Spleen (tissue), 11 donors: ENCODE data around the gene SLC28A1. TPM values are rescaled to one million over a fixed set of nuclear protein-coding genes. Genes with fewer than 3 reads are reported as not detected.

Experiments
- DNase-seq: peaks from one replicate; pipeline ENCODE4 v3.0.0-alpha.2; 2020
- H3K27ac ChIP-seq, 8 donors: fragments of 200-600 bp; sonication (generic) in 7 of 8; 1 replicate in 4 of 8; 2 replicates in 4 of 8; pipeline versions ENCODE4 v1.5.0 to v1.8.0; 2016 to 2021; ENCODE audit warnings: inconsistent platforms in 4 of 8, mild to moderate bottlenecking in 4 of 8, moderate library complexity in 1 of 8
- H3K27me3 ChIP-seq, 7 donors: fragments of 200-600 bp; sonication (generic) in 6 of 7; replicated peaks in 1 of 7; 1 replicate in 4 of 7; 2 replicates in 3 of 7; pipeline versions ENCODE4 v1.5.0 to v1.8.0; 2016 to 2021; ENCODE audit warnings: inconsistent platforms in 3 of 7, mild to moderate bottlenecking in 1 of 7
- H3K36me3 ChIP-seq, 6 donors: fragments of 200-600 bp; sonication (generic) in 5 of 6; 1 replicate in 4 of 6; 2 replicates in 2 of 6; pipeline versions ENCODE4 v1.5.0 to v1.8.0; 2016 to 2021; ENCODE audit warnings: inconsistent platforms in 2 of 6
- H3K4me1 ChIP-seq, 6 donors: fragments of 200-600 bp; sonication (generic) in 5 of 6; 1 replicate in 3 of 6; 2 replicates in 3 of 6; pipeline versions ENCODE4 v1.5.0 to v1.8.0; 2016 to 2021; ENCODE audit warnings: inconsistent platforms in 3 of 6
- H3K4me3 ChIP-seq, 8 donors: fragments of 200-600 bp; sonication (generic) in 7 of 8; 1 replicate in 4 of 8; 2 replicates in 4 of 8; pipeline versions ENCODE4 v1.5.0 to v1.8.0; 2016 to 2021; ENCODE audit warnings: inconsistent platforms in 4 of 8, mild to moderate bottlenecking in 4 of 8, moderate library complexity in 2 of 8
- H3K9me3 ChIP-seq, 8 donors: fragments of 200-600 bp; sonication (generic) in 7 of 8; 1 replicate in 4 of 8; 2 replicates in 4 of 8; pipeline versions ENCODE4 v1.5.0 to v1.8.0; 2016 to 2021; ENCODE audit warnings: inconsistent platforms in 4 of 8
- POLR2A ChIP-seq, 3 donors: fragments of 450-650 bp; IDR thresholded peaks; one replicate each; pipeline ENCODE4 v1.5.1; 2017; ENCODE audit warnings: antibody characterized with exemption in 3 of 3, mild to moderate bottlenecking in 1 of 3
- POLR2AphosphoS5 ChIP-seq, 3 donors: sonication (generic); formaldehyde crosslinking; IDR thresholded peaks; one replicate each; pipeline ENCODE4 v1.5.1; 2017; ENCODE audit warnings: antibody characterized with exemption in 3 of 3
- WGBS, 5 donors: extraction: QIAGEN DNeasy Blood & Tissue Kit in 3 of 5; methylation state at CpG; one replicate each; pipeline versions ENCODE4 v1.1.5 to v1.1.7; 2013 to 2018; 5-methylcytosine and 5-hydroxymethylcytosine counted together
- intact Hi-C: fragments of 100-400 bp; cut with DNase I; formaldehyde crosslinking; loops from one replicate; pipeline ENCODE4 v1.15.0; 2023; ENCODE audit warnings: low total_unique reads
- polyA plus RNA-seq, 3 donors: library from polyadenylated mRNA; stranded (reverse); fragments of 200-250 nt; gene quantifications; one replicate each; pipeline ENCODE4 v1.2.1, GENCODE V29; 2013
- total RNA-seq, 7 donors: library from RNA; depleted of rRNA in 3 of 7; stranded (reverse); fragments of >200 nt in 3 of 7; fragmentation: NEBNext Ultra II Directional in 4 of 7; extraction: Animal tissue kit (Norgen Biotek cat#: 25700) in 4 of 7; gene quantifications; one replicate each; pipeline versions ENCODE4 v1.1.0 to v1.2.1, GENCODE V29; 2016 to 2021
- TF ChIP-seq, protein P1 (sequence below), 11 experiments: fragments of 200-600 bp in 7 of 11; fragments of 450-650 bp in 4 of 11; sonication (generic) in 4 of 11; IDR thresholded peaks in 8 of 11; conservative IDR thresholded peaks in 3 of 11; 1 replicate in 7 of 11; 2 replicates in 4 of 11; pipeline versions ENCODE4 v1.4.0 to v1.8.0; 2016 to 2021; ENCODE audit warnings: antibody characterized with exemption in 11 of 11, inconsistent platforms in 4 of 11, mild to moderate bottlenecking in 1 of 11
- donor health status: healthy with polysubstance abuse.
- donor health status: DM: no; HTN: no; CAD: no; lungs with moderate emphysema.
- donor health status: DM: no; HTN: no; CAD: no.
- donor health status: Bipolar disorder and iron deficiency.
- donor health status: healthy.
- donor health status: DM: no; HTN: no; CAD: no.
- donor health status: DM: yes; HTN: yes; CAD: no.

SLC28A1 gene
- total and polyA plus RNA-seq, 10 donors = 0.10 to 0.29 (median 0.16) TPM; not detected in 7

DNA sequence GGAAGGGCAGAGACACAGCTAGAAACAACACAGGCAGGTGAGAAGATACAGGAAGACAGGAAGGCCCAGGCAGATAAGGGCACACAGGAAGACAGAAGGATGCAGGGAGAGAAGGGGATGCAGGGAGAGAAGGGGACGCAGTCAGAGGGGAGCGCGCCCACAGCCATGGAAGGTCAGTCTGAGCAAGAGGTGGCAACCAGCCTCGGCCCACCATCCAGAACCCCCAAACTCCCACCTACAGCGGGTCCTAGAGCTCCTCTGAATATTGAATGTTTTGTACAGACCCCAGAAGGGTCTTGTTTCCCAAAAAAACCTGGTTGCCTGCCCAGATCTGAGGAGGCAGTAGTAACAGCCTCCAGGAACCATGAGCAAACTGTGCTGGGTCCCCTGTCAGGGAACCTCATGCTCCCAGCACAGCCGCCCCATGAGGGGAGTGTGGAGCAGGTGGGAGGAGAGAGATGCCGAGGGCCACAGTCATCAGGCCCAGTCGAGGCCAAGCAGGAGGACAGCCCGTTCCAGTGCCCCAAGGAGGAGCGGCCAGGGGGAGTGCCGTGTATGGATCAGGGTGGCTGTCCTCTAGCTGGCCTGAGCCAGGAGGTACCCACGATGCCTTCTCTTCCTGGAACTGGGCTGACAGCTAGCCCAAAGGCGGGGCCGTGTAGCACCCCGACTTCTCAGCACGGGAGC lies 27.6 kb upstream of the SLC28A1 start:
- Histone ChIP-seq H3K36me3 (no peaks in the 10 kb centered on the region), H3K4me3 (no peak overlapping the region), H3K27me3 (no peaks in the 10 kb centered on the region), H3K27ac (no peak overlapping the region), H3K4me1 (no peaks in the 10 kb centered on the region), H3K9me3 (no peaks in the 10 kb centered on the region)
- no peak for DNase-seq
- WGBS, 5 donors = 91 to 98% (median 95%) methylated on average over 10 to 16 of the region's 16 CpGs
- intact Hi-C loops = no loop called here
- TF ChIP-seq POLR2A (IDR thresholded peaks at IDR 0.05) = no peak
- TF ChIP-seq, protein P1, sequence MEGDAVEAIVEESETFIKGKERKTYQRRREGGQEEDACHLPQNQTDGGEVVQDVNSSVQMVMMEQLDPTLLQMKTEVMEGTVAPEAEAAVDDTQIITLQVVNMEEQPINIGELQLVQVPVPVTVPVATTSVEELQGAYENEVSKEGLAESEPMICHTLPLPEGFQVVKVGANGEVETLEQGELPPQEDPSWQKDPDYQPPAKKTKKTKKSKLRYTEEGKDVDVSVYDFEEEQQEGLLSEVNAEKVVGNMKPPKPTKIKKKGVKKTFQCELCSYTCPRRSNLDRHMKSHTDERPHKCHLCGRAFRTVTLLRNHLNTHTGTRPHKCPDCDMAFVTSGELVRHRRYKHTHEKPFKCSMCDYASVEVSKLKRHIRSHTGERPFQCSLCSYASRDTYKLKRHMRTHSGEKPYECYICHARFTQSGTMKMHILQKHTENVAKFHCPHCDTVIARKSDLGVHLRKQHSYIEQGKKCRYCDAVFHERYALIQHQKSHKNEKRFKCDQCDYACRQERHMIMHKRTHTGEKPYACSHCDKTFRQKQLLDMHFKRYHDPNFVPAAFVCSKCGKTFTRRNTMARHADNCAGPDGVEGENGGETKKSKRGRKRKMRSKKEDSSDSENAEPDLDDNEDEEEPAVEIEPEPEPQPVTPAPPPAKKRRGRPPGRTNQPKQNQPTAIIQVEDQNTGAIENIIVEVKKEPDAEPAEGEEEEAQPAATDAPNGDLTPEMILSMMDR (IDR thresholded peaks at IDR 0.05 in 8 of 11, conservative IDR thresholded peaks at IDR 0.05 in 3 of 11) = no peak
- TF ChIP-seq POLR2AphosphoS5 (IDR thresholded peaks at IDR 0.05) = no peak

DNA sequence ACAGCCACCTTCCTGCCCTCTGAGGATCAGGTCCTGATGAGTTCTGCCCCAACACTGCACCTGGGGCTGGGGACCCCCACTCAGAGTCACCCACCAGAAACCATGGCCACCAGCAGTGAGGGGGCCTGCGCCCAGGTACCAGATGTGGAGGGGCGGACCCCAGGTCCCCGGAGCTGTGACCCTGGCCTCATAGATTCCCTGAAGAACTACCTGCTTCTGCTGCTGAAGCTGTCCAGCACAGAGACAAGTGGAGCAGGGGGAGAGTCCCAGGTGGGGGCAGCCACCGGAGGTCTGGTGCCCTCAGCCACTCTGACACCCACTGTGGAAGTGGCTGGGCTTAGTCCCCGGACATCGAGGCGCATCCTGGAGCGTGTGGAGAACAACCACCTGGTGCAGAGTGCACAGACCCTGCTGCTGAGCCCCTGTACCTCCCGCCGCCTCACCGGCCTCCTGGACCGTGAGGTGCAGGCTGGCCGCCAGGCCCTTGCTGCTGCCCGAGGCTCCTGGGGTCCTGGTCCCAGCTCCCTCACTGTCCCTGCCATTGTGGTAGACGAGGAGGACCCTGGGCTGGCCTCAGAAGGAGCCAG lies 27.0 kb upstream of the SLC28A1 start:
- no peak overlapping the region for H3K4me3 ChIP-seq
- no peaks in the 10 kb centered on the region for H3K36me3 ChIP-seq
- no peak for DNase-seq
- intact Hi-C loops = no loop called here
- H3K27ac ChIP-seq = no peak overlapping the region
- no peaks in the 10 kb centered on the region for H3K27me3 ChIP-seq
- 87 to 98% (median 93%) methylated on average over 3 to 15 of the region's 15 CpGs for WGBS, 5 donors
- no peaks in the 10 kb centered on the region for H3K4me1 ChIP-seq
- TF ChIP-seq POLR2AphosphoS5 (IDR thresholded peaks at IDR 0.05) (no peak), POLR2A (IDR thresholded peaks at IDR 0.05) (no peak)
- TF ChIP-seq, protein P1 (IDR thresholded peaks at IDR 0.05 in 8 of 11, conservative IDR thresholded peaks at IDR 0.05 in 3 of 11) = no peak
- H3K9me3 ChIP-seq = no peaks in the 10 kb centered on the region

DNA sequence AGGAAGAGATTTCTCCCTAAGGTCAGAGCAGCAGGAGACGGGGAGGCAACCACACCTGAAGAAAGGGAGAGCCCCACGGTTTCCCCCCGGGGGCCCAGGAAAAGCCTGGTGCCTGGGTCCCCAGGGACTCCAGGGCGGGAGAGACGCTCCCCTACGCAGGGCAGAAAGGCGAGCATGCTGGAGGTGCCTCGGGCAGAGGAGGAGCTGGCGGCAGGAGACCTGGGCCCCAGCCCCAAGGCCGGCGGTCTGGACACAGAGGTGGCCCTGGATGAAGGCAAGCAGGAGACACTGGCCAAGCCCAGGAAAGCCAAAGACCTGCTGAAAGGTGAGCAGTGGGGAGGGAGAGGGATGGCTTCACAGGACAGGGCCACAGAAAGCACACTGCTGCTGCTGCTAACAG lies 26.2 kb upstream of the SLC28A1 start:
- Histone ChIP-seq H3K4me3 (no peak overlapping the region), H3K27ac (no peak overlapping the region), H3K9me3 (no peaks in the 10 kb centered on the region), H3K36me3 (no peaks in the 10 kb centered on the region), H3K27me3 (no peaks in the 10 kb centered on the region), H3K4me1 (no peaks in the 10 kb centered on the region)
- 89 to 98% (median 91%) methylated on average over 7 to 11 of the region's 11 CpGs for WGBS, 5 donors
- TF ChIP-seq POLR2A (IDR thresholded peaks at IDR 0.05) (no peak), POLR2AphosphoS5 (IDR thresholded peaks at IDR 0.05) (no peak)
- TF ChIP-seq, protein P1 (IDR thresholded peaks at IDR 0.05 in 8 of 11, conservative IDR thresholded peaks at IDR 0.05 in 3 of 11) = no peak
- no peak for DNase-seq
- intact Hi-C loops = no loop called here

DNA sequence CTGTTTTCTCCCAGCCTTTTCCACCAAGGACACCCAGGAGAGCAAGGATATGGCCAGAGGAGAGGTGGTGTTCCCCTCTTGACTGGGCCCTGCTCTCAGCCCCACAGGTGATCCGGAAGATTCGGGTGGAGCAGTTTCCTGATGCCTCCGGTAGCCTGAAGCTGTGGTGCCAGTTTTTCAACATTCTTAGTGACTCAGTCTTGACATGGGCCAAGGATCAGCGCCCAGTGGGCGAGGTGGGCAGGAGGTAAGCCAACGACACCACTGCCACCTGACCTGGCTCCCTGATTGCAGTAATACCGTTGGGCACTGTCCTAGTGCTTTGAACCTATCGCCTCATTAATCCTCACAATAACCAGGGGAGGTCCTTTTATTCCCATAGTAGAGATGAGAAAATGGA lies 25.3 kb upstream of the SLC28A1 start:
- no peak for TF ChIP-seq POLR2A (IDR thresholded peaks at IDR 0.05)
- Histone ChIP-seq H3K27ac (no peak overlapping the region), H3K36me3 (no peaks in the 10 kb centered on the region), H3K9me3 (no peaks in the 10 kb centered on the region), H3K4me3 (no peak overlapping the region), H3K27me3 (no peaks in the 10 kb centered on the region), H3K4me1 (no peaks in the 10 kb centered on the region)
- no peak for DNase-seq
- WGBS, 5 donors = 90 to 94% (median 92%) methylated on average over 8 of the region's 8 CpGs
- intact Hi-C loops = no loop called here
